ENCODE measurements around the gene ATF6. TPM values are rescaled to one million over a fixed set of nuclear protein-coding genes. Genes with fewer than 3 reads are reported as not detected.

ATF6 gene
- total RNA-seq, 1 experiment from 2014 or later: 23.5 TPM

GRCh38 chr1:161966067-161966466 is 199.9 kb downstream of the ATF6 start:
- no peak for DNase-seq (ENCODE audit: low read depth)

DNA sequence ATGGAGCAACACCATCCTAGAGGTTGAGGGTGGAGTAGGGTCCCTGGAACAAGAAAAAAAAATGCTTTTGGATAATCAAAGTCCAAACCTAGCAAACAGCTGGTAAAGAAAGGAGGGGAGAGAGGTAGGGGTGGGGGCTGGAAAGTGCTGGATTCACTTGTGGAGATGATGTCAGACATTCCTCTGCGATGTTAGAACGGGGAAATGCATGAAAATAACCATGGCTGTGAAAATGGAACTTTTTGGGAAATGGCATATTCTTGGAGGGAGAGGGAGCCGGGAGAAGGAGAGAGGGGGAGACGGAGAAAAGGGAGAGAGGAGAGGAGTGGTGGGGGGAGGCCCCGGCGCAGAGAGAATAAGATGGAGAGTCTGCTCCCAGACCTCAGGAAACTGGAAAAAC is 203.9 kb downstream of the ATF6 start:
- no peak for DNase-seq (ENCODE audit: low read depth)

DNA sequence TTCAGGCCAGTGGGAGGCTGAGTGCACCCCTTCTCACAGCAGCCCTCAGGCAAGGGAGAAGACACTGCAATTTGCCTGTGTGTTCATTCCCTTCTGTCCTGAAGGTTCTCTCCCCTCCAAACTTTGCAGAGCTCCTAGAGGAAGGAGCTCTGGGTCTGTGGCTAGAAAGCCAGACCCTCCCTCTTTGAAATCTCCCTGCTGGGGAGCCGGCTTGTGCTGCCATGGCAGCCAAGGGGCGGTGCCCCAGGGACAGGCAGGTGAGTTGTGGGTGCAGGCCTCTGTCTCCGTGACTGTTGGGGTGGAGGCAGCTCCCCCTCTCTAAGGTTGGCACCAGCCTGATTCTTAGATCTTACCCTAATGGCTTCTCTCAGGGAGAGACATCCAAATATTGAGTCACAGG is 204.5 kb downstream of the ATF6 start:
- no peak for DNase-seq (ENCODE audit: low read depth)

GRCh38 chr1:161972828-161973227 is 206.7 kb downstream of the ATF6 start:
- no peak for DNase-seq (ENCODE audit: low read depth)

GRCh38 chr1:161973924-161974845 is 208.1 kb downstream of the ATF6 start:
- DNase-seq (ENCODE audit: low read depth): no peak

- no peak for DNase-seq (ENCODE audit: low read depth)
These were observed 212.1 kb downstream of the ATF6 start for GRCh38 chr1:161978011-161978790.

DNA sequence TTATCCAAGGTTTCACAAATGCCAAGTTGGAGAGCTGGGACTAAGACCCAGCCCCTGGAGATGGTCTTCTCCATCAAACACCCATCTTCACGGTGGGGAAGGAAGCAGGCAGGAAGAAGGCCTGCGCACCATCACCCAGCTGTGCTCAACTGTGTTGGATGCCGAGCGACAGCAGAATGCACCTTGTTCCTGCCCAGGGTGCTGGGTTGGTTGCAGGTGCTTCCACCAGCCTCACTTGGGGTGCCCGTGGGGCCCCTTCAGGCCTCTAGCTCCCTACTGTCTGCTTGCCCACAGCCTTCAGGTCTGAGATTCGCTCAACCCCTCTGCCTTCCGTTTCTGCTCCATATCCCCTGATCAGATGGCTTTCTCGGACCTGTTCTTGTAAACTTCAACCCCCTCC is 215.0 kb downstream of the ATF6 start:
- no peak for DNase-seq (ENCODE audit: low read depth)

GRCh38 chr1:161981735-161982506 is 215.8 kb downstream of the ATF6 start:
- DNase-seq (ENCODE audit: low read depth): no peak

DNA sequence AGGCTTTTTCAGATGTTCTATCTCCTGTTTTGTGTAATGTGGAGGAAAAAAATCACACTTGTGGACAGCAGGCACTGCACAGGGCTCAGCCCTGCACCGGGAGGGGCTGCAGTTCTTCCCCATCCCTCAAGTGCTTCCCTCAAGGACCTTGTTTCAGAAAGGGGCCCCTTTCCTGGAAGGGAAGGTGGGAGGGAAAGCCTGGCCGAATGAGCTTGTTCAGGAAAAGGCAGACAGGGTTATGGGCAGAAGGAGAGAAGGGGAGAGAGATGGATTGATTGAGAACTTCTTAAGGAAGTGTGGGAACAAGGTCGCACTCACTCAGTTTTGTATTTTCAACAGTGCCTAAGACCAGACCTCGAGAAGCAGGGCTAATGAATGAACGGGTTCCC is 216.4 kb downstream of the ATF6 start:
- no peak for DNase-seq (ENCODE audit: low read depth)

- no peak for DNase-seq (ENCODE audit: low read depth)
These were observed 216.8 kb downstream of the ATF6 start for GRCh38 chr1:161982917-161983316.

DNA sequence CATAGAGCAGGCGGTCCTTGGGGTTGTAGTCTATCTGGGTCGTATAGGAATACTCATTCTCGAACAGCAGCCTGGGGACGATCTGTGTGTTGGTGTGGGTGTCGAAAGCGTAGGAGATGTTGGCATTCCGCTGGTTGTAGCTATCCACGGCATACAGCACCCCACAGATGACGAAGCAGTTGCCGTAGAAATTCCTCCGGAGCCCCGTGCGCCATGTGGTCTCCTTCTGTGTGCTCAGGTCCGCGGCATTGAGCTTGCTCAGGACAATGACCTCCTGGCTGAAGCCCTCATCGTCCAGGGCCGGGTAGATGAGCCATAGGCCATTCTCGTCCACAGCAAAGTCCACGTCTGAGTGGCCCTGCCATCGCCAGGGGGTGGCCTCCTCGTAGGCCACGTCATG is 217.6 kb downstream of the ATF6 start:
- no peak for DNase-seq (ENCODE audit: low read depth)

DNA sequence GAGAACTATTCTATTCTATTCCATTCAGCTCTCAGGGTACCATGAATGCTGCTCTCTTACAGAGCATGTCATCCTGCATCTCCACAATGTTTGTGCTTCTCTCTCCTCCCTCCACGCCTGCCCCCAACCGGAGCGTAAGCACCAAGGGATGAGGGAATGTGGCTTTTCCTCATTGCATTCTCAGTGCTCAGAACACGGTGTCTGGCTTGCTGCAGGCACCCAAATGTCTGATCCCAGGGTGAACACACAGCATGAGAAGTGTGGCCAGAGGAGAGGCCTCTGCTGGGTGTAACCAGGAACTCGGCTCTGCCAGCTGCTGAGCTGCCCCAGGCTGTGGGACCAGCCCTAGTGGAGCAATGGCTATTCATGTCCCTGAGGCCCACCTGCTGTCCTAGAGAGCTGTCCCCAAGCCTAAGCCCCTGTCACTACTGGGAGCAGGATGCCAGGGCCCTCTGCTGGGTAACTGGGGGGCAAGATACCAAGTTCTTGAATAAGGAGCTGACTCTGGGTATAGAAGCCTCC is 219.2 kb downstream of the ATF6 start:
- DNase-seq (ENCODE audit: low read depth): no peak

- DNase-seq (ENCODE audit: low read depth): no peak
These were observed 220.2 kb downstream of the ATF6 start for GRCh38 chr1:161986328-161986727.

DNA sequence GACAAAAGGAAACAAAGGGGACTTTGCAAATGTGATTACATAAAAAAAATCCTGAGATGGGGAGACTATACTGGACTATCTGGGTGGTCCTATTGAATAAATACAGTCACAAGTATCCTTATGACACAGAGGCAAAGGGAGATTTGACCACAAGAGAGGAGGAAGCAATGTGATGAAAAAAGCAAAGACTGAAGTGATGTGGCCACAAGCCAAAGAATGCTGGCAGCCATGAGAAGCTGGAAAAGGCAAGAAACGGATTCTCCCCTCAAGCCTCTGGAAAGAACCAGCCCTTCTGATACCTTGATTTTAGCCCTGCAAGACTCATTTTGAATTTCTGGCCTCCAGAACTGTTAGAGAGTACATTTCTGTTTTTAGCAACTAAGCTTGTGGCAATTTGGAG is 221.2 kb downstream of the ATF6 start:
- DNase-seq (ENCODE audit: low read depth): no peak

DNA sequence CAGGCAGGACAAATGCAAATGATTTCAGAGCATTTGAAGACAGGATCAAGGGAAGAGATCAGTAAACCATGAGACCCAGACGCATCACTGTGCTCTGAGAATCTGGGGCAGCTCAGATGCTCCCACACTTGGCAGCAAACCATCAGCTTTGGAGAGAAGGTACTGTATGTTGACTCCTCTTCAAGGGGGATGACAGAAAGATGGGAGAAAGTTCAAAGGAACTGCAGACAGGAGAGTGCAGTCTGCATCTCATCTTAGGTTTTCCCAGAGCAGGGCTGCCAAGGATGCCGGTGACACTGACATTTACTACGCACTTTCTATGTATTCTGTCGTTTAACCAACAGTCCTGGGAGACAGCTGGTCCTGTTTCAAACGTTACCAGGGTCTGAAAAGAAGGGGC is 221.8 kb downstream of the ATF6 start:
- DNase-seq (ENCODE audit: low read depth): no peak

DNA sequence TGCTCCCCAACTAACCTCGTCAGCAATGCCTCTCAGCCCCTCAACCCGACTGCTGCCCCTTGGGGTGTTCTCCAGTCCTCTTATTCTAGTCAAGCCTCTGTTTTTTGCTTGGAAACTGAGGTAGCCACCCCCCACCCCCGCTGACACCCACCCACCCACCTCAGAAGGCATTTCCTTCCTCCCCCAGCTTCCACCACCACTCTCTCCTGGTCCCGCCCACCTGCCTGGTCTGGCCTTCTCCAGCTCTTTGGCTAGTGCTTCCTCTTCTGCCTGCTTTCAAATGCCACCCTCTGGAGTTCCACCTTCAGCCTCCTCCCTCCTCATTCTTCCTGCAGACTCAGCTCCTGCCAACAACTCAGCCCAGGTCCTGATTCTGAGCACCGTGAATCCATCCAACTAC is 222.3 kb downstream of the ATF6 start:
- DNase-seq (ENCODE audit: low read depth): no peak

DNA sequence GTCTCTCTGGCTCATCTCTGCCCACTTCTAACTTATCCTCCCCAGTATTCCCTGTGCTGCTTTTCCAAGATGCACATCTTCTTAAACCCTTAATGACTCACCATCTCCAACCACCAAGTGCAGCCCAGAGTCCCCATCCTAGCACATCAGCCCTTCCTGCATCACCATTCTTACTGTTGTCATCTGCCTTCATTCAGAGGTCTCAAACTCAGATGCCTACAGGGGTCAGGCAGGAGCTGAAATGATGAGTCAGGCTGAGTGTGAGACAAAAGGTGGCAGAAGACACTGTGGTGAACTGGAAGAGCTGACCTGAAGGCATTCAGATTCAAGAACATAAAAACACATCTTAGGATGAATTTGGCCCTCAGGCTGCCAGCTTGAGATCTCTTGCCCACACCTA is 223.0 kb downstream of the ATF6 start:
- no peak for DNase-seq (ENCODE audit: low read depth)

GRCh38 chr1:161989786-161990185 is 223.7 kb downstream of the ATF6 start:
- DNase-seq (ENCODE audit: low read depth): no peak

- no peak for DNase-seq (ENCODE audit: low read depth)
These were observed 227.5 kb downstream of the ATF6 start for GRCh38 chr1:161993576-161993975.

GRCh38 chr1:161994175-161994668 is 228.1 kb downstream of the ATF6 start:
- no peak for DNase-seq (ENCODE audit: low read depth)

DNA sequence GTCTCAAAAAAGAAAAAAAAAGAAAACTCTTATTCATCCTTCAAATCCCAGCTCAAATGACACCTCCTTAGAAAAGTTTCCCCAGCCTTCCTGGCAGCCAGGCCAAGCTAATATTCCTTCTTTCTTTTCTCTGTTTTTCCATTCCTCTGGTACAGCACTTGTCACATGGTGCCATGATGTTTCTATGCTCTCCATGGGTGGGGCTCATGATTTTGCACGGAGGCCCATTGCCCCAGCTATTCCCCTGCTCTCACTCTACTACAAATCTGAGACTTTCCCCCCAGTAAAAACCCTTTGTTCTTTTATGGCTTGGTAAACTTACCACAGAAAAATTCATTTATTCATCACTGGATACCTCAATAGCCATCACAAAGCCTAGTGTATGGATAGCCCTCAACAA is 231.0 kb downstream of the ATF6 start:
- no peak for DNase-seq (ENCODE audit: low read depth)

GRCh38 chr1:161998811-161999210 is 232.7 kb downstream of the ATF6 start:
- peak; percentile 52 for DNase-seq (ENCODE audit: low read depth)

Measured in Daoy (cell line).